ENCODE data around the gene DEFB132. TPM values are rescaled to one million over a fixed set of nuclear protein-coding genes. Genes with fewer than 3 reads are reported as not detected.

Gene DEFB132
- total RNA-seq, 4 donors from 2014 or later = not detected

DNA sequence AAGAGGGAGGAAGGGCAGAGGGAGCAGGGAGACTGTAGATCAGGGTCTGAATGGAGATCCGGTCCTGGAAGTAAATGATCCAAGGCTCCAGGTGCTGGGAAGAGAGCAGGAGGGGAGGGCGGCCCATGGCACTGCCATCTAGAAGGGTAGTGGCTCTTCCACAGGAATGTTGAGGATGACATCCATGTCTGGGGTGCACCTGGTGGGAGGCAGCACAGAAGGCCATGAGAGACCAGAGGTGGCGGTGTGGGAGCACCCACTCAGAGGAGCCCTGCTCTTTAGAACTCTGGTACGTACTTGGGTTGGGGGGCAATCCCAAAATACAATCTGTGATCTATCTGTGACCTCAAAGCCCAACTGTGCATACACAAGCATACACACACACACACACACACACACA is 13.5 kb downstream of the DEFB132 start:
- Histone ChIP-seq H3K36me3 (peaks cover 0 to 1% of the 10 kb centered on the region in 2 donors), H3K4me3 (no peak overlapping the region), H3K9me3 (no peaks in the 10 kb centered on the region), H3K27me3 (no peaks in the 10 kb centered on the region), H3K27ac (no peak overlapping the region), H3K4me1 (no peaks in the 10 kb centered on the region)
- ATAC-seq = no peak
- TF ChIP-seq, protein P1, sequence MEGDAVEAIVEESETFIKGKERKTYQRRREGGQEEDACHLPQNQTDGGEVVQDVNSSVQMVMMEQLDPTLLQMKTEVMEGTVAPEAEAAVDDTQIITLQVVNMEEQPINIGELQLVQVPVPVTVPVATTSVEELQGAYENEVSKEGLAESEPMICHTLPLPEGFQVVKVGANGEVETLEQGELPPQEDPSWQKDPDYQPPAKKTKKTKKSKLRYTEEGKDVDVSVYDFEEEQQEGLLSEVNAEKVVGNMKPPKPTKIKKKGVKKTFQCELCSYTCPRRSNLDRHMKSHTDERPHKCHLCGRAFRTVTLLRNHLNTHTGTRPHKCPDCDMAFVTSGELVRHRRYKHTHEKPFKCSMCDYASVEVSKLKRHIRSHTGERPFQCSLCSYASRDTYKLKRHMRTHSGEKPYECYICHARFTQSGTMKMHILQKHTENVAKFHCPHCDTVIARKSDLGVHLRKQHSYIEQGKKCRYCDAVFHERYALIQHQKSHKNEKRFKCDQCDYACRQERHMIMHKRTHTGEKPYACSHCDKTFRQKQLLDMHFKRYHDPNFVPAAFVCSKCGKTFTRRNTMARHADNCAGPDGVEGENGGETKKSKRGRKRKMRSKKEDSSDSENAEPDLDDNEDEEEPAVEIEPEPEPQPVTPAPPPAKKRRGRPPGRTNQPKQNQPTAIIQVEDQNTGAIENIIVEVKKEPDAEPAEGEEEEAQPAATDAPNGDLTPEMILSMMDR (IDR thresholded peaks at IDR 0.05 in 4 of 5, conservative IDR thresholded peaks at IDR 0.05 in 1 of 5) = no peak
- TF ChIP-seq POLR2A (IDR thresholded peaks at IDR 0.05) = no peak
- no peak for DNase-seq
- intact Hi-C loops (cut with DNase I; ENCODE audit: low total_unique reads) = no loop called here
- in situ Hi-C loops (cut with MboI; ENCODE audit: low sequenced_read_pairs in 4 of 4) = no loop called here

DNA sequence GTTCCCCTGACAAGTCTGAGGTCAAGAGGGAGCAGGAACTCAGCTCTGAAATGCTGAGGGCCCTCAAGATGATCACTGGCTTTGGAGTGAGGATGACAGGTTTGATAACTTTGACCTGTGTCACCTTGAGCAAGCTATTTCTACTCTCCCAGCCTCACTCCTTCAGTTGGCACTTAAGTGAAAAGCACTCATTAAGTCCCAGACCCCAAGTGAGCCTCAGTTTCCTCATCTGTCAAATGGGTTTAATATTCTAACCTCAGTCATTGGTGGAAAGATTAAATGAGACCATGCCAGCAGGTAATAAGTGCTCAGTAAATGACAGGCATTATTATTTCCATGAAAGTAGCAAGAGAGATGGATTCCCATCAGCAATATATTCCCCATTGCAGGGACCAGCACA is 14.0 kb downstream of the DEFB132 start:
- H3K4me1 ChIP-seq = no peaks in the 10 kb centered on the region
- in situ Hi-C loops (cut with MboI; ENCODE audit: low sequenced_read_pairs in 4 of 4) = no loop called here
- H3K36me3 ChIP-seq = peaks cover 0 to 6% of the 10 kb centered on the region in 2 donors
- H3K9me3 ChIP-seq = no peaks in the 10 kb centered on the region
- no peak overlapping the region for H3K27ac ChIP-seq
- no peak for TF ChIP-seq POLR2A (IDR thresholded peaks at IDR 0.05)
- TF ChIP-seq, protein P1 (IDR thresholded peaks at IDR 0.05 in 4 of 5, conservative IDR thresholded peaks at IDR 0.05 in 1 of 5) = no peak
- ATAC-seq (no peak), DNase-seq (no peak)
- H3K27me3 ChIP-seq = no peaks in the 10 kb centered on the region
- intact Hi-C loops (cut with DNase I; ENCODE audit: low total_unique reads) = no loop called here
- no peak overlapping the region for H3K4me3 ChIP-seq

DNA sequence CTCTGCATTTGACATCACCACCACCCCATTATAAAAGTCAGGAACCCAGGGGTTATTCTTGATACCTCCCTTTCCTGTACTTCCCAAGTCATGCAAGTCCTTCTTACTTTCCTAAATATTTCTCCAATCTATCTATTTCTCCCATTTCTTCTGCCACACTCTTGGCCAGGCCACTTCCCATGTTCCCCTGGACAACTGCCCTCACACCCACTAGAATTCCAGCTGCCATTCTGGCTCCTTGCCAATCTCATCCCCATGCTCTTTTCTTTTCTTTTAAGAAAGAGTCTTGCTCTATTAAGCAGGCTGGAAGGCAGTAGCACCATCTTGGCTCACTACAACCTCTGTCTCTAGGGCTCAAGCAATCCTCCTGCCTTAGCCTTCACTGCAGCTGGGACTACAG is 15.2 kb downstream of the DEFB132 start:
- in situ Hi-C loops (cut with MboI; ENCODE audit: low sequenced_read_pairs in 4 of 4) = no loop called here
- no peak for ATAC-seq
- H3K27me3 ChIP-seq = no peaks in the 10 kb centered on the region
- intact Hi-C loops (cut with DNase I; ENCODE audit: low total_unique reads) = no loop called here
- no peak overlapping the region for H3K27ac ChIP-seq
- no peak for TF ChIP-seq POLR2A (IDR thresholded peaks at IDR 0.05)
- TF ChIP-seq, protein P1 (IDR thresholded peaks at IDR 0.05 in 4 of 5, conservative IDR thresholded peaks at IDR 0.05 in 1 of 5) = no peak
- no peak overlapping the region for H3K4me3 ChIP-seq
- H3K36me3 ChIP-seq = peaks cover 0 to 12% of the 10 kb centered on the region in 2 donors
- no peaks in the 10 kb centered on the region for H3K4me1 ChIP-seq
- no peak for DNase-seq
- H3K9me3 ChIP-seq = no peaks in the 10 kb centered on the region

DNA sequence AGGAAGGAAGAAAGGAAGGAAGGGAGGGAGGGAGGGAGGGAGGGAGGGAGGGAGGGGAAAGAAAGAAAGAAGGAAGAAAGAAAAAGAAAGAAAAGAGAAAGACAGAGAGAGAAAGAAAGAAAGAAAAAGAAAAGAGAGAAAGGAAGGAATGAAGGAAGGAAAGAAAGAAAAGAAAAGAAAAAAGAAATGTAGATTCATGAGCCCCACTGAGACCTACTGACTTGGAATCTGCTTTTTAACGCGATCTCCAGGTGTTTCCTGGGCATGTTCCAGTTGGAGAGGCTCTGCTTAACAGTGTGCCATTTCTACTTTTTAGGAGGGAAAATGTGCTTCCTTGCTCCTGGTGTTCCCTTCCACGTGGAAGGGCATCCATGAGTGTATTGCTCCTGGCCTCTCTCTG is 16.4 kb downstream of the DEFB132 start:
- peaks cover 0 to 12% of the 10 kb centered on the region in 2 donors for H3K36me3 ChIP-seq
- no peaks in the 10 kb centered on the region for H3K27me3 ChIP-seq
- H3K27ac ChIP-seq = no peak overlapping the region
- intact Hi-C loops (cut with DNase I; ENCODE audit: low total_unique reads) (no loop called here), in situ Hi-C loops (cut with MboI; ENCODE audit: low sequenced_read_pairs in 4 of 4) (no loop called here)
- ATAC-seq (no peak), DNase-seq (no peak)
- H3K4me3 ChIP-seq = no peak overlapping the region
- TF ChIP-seq POLR2A (IDR thresholded peaks at IDR 0.05) = no peak
- TF ChIP-seq, protein P1 (IDR thresholded peaks at IDR 0.05 in 4 of 5, conservative IDR thresholded peaks at IDR 0.05 in 1 of 5) = no peak
- no peaks in the 10 kb centered on the region for H3K9me3 ChIP-seq
- H3K4me1 ChIP-seq = no peaks in the 10 kb centered on the region

DNA sequence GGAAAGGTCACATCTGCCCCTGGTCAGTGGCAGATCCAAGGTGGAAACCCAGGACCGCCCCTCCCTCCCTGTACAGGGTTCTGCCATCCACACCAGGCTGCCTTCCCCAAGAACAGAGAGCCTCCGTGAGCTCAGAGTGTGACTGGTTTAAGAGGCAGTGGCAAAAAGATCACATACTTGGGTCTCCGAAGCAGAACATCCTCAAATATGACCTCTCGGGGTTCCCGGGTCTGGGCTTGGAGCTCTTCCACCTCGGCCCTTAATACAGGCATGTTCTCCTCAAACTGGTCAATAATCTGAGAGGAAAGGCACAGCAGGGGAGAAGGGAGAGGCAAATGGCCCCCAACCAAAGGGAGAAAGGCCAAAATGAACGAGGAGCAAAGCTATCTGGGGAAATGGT is 18.3 kb downstream of the DEFB132 start:
- intact Hi-C loops (cut with DNase I; ENCODE audit: low total_unique reads) = no loop called here

More for the DNA sequence above, 18.3 kb downstream of the DEFB132 start:
- H3K4me3 ChIP-seq = no peak overlapping the region
- ATAC-seq (no peak), DNase-seq (no peak)
- TF ChIP-seq, protein P1 (IDR thresholded peaks at IDR 0.05 in 4 of 5, conservative IDR thresholded peaks at IDR 0.05 in 1 of 5) = no peak
- no peak for TF ChIP-seq POLR2A (IDR thresholded peaks at IDR 0.05)
- in situ Hi-C loops (cut with MboI; ENCODE audit: low sequenced_read_pairs in 4 of 4) = no loop called here
- H3K36me3 ChIP-seq = peaks cover 0 to 12% of the 10 kb centered on the region in 2 donors
- H3K27ac ChIP-seq = no peak overlapping the region
- H3K27me3 ChIP-seq = no peaks in the 10 kb centered on the region
- no peaks in the 10 kb centered on the region for H3K4me1 ChIP-seq
- no peaks in the 10 kb centered on the region for H3K9me3 ChIP-seq

All from gastrocnemius medialis (tissue), 4 donors.